HepG2 (cell line): ENCODE results near the gene CBLC. TPM values are rescaled to one million over a fixed set of nuclear protein-coding genes. Genes with fewer than 3 reads are reported as not detected.

Experiments
- CBX1 ChIP-seq: IDR thresholded peaks from one replicate; pipeline ENCODE4 v1.6.1; 2016; ENCODE audit warnings: antibody characterized with exemption, low read depth
- CBX2 ChIP-seq, 2 experiments: fragments of 200-600 bp in 1 of 2; sonication (generic); formaldehyde crosslinking in 1 of 2; IDR thresholded peaks; 2 replicates each; pipeline versions ENCODE4 v1.7.0 to v1.8.1; 2018 to 2022; ENCODE audit warnings: low read depth in 2 of 2, low read length in 1 of 2, mild to moderate bottlenecking in 1 of 2, missing genetic modification reagents in 1 of 2
- EED ChIP-seq: sonication (generic); formaldehyde crosslinking; IDR thresholded peaks from 2 replicates; pipeline ENCODE4 v1.5.0; 2020; ENCODE audit warnings: mild to moderate bottlenecking, missing genetic modification reagents
- ETV5 ChIP-seq: IDR thresholded peaks from 2 replicates; pipeline ENCODE4 v1.6.1; 2018; ENCODE audit warnings: missing biosample characterization, missing genetic modification reagents, inconsistent platforms, borderline replicate concordance
- FOXM1 ChIP-seq: sonication (generic); formaldehyde crosslinking; IDR thresholded peaks from 2 replicates; pipeline ENCODE4 v1.5.0; 2020; ENCODE audit warnings: missing genetic modification reagents
- GZF1 ChIP-seq: sonication (generic); formaldehyde crosslinking; IDR thresholded peaks from 2 replicates; pipeline ENCODE4 v1.5.1; 2020; ENCODE audit warnings: mild to moderate bottlenecking, missing genetic modification reagents
- IRF2 ChIP-seq: IDR thresholded peaks from 2 replicates; pipeline ENCODE4 v1.6.1; 2018; ENCODE audit warnings: missing genetic modification reagents, missing compliant biosample characterization
- KAT2B ChIP-seq: fragments of 150-350 bp; IDR thresholded peaks from 2 replicates; pipeline ENCODE4 v1.6.1; 2014; ENCODE audit warnings: low read depth, low read length, borderline replicate concordance
- TGIF2 ChIP-seq: IDR thresholded peaks from 2 replicates; pipeline ENCODE4 v1.6.1; 2016; ENCODE audit warnings: control low read depth, missing compliant biosample characterization
- XRCC5 ChIP-seq: fragments of 200-400 bp; formaldehyde crosslinking; optimal IDR thresholded peaks from 2 replicates; pipeline ENCODE3; 2017; ENCODE audit warnings: mild to moderate bottlenecking, low read length
- ZC3H4 ChIP-seq: sonication (generic); formaldehyde crosslinking; IDR thresholded peaks from 2 replicates; pipeline ENCODE4 v1.4.0; 2020; ENCODE audit warnings: missing genetic modification reagents, borderline replicate concordance
- ZNF33B ChIP-seq: sonication (generic); formaldehyde crosslinking; IDR thresholded peaks from 2 replicates; pipeline ENCODE4 v1.5.1; 2020; ENCODE audit warnings: mild to moderate bottlenecking, missing genetic modification reagents
- ZNF670 ChIP-seq: sonication (generic); formaldehyde crosslinking; IDR thresholded peaks from 2 replicates; pipeline ENCODE4 v1.8.0; 2022; ENCODE audit warnings: mild to moderate bottlenecking, missing genetic modification reagents, borderline replicate concordance
- polyA plus RNA-seq, 8 experiments: library from polyadenylated mRNA; depleted of rRNA in 3 of 8; stranded (reverse) in 7 of 8; unstranded in 1 of 8; fragments of >200 nt; fragmentation: Illumina TruSeq in 4 of 8; extraction: Trizol in 4 of 8; gene quantifications; 2 replicates each; pipeline versions ENCODE4 v1.2.1 to v1.2.3, GENCODE V29; 2011 to 2016; ENCODE audit warnings: low read depth in 4 of 8, missing spikeins in 1 of 8, mixed read lengths in 1 of 8; ENCODE audit not compliant: insufficient read depth in 1 of 8
- total RNA-seq, 5 experiments: library from RNA; depleted of rRNA; stranded (reverse); fragments of >200 nt; fragmentation: Illumina TruSeq; extraction: Trizol; gene quantifications; 2 replicates each; pipeline ENCODE4 v1.2.3, GENCODE V29; 2016; ENCODE audit warnings: low read depth in 1 of 5
- TF ChIP-seq, protein P1 (sequence below): sonication (generic); formaldehyde crosslinking; IDR thresholded peaks from 2 replicates; pipeline ENCODE4 v1.4.0; 2020; ENCODE audit warnings: missing genetic modification reagents
- TF ChIP-seq, protein P2 (sequence below): sonication (generic); formaldehyde crosslinking; IDR thresholded peaks from 2 replicates; pipeline ENCODE4 v1.8.0; 2022; ENCODE audit warnings: mild to moderate bottlenecking, missing genetic modification reagents; ENCODE audit not compliant: insufficient replicate concordance
- TF ChIP-seq, protein P3 (sequence below): sonication (generic); formaldehyde crosslinking; IDR thresholded peaks from 2 replicates; pipeline ENCODE4 v1.4.0; 2020; ENCODE audit warnings: mild to moderate bottlenecking, low read depth, missing genetic modification reagents
- TF ChIP-seq, protein P4 (sequence below): sonication (generic); formaldehyde crosslinking; IDR thresholded peaks from 2 replicates; pipeline ENCODE4 v1.4.0; 2020; ENCODE audit warnings: missing genetic modification reagents
- TF ChIP-seq, protein P5 (sequence below): IDR thresholded peaks from 2 replicates; pipeline ENCODE4 v1.6.1; 2016; ENCODE audit warnings: missing biosample characterization, missing genetic modification reagents, low read depth

CBLC gene
- total and polyA plus RNA-seq, 2 of the 13 experiments (the other 11 are each of a cell fraction or from before 2014, with no cell fraction given) = 1.8 to 2.6 TPM

DNA sequence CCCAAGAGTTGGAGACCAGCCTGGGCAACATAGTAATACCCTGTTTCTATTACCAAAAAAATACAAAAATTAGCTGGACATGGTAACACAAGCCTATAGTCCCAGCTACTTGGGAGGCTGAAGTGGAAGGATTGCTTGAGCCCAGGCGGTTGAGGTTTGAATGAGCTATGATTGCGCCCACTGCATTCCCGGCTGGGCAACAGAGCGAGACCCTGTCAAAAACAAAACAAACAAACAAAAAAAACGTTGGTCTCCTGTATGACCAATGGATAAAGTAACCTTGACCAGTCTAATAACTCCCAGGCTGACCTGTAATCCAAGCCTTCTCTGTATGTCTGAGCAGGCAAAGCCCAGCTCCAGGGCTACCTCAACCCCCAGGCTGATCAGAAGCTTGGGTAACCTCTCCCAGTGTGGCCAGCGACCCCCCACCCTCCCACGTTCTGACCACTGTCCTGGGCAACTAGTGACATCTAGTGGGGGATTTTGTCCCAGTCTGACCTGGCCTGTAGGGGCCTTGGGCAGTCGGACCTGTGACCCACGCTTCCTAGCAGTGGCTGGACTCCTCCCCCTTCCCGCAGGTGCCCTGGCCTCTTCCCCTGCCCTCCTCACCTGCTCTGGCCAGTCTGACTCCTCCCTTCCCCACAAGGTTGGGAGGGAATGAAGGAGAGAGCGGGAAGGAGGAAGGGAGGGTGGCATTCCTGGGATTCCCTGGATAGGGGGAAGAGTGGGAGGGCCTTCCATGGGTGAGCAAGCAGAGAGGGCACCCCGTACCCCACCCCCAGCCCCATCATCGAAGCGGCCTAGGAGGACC is 30.2 kb downstream of the CBLC start (continued):
- TF ChIP-seq ZNF33B (CRISPR knock-in tag) = no peak
- no peak for TF ChIP-seq FOXM1 (CRISPR knock-in tag)
- TF ChIP-seq, protein P1, sequence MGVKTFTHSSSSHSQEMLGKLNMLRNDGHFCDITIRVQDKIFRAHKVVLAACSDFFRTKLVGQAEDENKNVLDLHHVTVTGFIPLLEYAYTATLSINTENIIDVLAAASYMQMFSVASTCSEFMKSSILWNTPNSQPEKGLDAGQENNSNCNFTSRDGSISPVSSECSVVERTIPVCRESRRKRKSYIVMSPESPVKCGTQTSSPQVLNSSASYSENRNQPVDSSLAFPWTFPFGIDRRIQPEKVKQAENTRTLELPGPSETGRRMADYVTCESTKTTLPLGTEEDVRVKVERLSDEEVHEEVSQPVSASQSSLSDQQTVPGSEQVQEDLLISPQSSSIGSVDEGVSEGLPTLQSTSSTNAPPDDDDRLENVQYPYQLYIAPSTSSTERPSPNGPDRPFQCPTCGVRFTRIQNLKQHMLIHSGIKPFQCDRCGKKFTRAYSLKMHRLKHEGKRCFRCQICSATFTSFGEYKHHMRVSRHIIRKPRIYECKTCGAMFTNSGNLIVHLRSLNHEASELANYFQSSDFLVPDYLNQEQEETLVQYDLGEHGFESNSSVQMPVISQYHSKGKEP (CRISPR knock-in tag) = no peak
- peak; percentile 74; the same call in 1 of the 2 replicates for TF ChIP-seq GZF1
- TF ChIP-seq IRF2 (CRISPR knock-in tag) = peak; percentile 54
- peak; percentile 74 for TF ChIP-seq CBX1
- no peak; the same call in 1 of the 2 replicates for TF ChIP-seq ETV5 (CRISPR knock-in tag)
- TF ChIP-seq, protein P2, sequence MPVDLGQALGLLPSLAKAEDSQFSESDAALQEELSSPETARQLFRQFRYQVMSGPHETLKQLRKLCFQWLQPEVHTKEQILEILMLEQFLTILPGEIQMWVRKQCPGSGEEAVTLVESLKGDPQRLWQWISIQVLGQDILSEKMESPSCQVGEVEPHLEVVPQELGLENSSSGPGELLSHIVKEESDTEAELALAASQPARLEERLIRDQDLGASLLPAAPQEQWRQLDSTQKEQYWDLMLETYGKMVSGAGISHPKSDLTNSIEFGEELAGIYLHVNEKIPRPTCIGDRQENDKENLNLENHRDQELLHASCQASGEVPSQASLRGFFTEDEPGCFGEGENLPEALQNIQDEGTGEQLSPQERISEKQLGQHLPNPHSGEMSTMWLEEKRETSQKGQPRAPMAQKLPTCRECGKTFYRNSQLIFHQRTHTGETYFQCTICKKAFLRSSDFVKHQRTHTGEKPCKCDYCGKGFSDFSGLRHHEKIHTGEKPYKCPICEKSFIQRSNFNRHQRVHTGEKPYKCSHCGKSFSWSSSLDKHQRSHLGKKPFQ (CRISPR knock-in tag) = no peak
- TF ChIP-seq KAT2B = no peak
- TF ChIP-seq TGIF2 (CRISPR knock-in tag) = no peak
- no peak for TF ChIP-seq EED (CRISPR knock-in tag)
- TF ChIP-seq, protein P3, sequence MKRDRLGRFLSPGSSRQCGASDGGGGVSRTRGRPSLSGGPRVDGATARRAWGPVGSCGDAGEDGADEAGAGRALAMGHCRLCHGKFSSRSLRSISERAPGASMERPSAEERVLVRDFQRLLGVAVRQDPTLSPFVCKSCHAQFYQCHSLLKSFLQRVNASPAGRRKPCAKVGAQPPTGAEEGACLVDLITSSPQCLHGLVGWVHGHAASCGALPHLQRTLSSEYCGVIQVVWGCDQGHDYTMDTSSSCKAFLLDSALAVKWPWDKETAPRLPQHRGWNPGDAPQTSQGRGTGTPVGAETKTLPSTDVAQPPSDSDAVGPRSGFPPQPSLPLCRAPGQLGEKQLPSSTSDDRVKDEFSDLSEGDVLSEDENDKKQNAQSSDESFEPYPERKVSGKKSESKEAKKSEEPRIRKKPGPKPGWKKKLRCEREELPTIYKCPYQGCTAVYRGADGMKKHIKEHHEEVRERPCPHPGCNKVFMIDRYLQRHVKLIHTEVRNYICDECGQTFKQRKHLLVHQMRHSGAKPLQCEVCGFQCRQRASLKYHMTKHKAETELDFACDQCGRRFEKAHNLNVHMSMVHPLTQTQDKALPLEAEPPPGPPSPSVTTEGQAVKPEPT = no peak
- no peak for TF ChIP-seq ZC3H4 (CRISPR knock-in tag)
- TF ChIP-seq, protein P4, sequence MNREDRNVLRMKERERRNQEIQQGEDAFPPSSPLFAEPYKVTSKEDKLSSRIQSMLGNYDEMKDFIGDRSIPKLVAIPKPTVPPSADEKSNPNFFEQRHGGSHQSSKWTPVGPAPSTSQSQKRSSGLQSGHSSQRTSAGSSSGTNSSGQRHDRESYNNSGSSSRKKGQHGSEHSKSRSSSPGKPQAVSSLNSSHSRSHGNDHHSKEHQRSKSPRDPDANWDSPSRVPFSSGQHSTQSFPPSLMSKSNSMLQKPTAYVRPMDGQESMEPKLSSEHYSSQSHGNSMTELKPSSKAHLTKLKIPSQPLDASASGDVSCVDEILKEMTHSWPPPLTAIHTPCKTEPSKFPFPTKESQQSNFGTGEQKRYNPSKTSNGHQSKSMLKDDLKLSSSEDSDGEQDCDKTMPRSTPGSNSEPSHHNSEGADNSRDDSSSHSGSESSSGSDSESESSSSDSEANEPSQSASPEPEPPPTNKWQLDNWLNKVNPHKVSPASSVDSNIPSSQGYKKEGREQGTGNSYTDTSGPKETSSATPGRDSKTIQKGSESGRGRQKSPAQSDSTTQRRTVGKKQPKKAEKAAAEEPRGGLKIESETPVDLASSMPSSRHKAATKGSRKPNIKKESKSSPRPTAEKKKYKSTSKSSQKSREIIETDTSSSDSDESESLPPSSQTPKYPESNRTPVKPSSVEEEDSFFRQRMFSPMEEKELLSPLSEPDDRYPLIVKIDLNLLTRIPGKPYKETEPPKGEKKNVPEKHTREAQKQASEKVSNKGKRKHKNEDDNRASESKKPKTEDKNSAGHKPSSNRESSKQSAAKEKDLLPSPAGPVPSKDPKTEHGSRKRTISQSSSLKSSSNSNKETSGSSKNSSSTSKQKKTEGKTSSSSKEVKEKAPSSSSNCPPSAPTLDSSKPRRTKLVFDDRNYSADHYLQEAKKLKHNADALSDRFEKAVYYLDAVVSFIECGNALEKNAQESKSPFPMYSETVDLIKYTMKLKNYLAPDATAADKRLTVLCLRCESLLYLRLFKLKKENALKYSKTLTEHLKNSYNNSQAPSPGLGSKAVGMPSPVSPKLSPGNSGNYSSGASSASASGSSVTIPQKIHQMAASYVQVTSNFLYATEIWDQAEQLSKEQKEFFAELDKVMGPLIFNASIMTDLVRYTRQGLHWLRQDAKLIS (CRISPR knock-in tag) = no peak
- peak; percentile 52 for TF ChIP-seq XRCC5
- no peak for TF ChIP-seq ZNF670 (CRISPR knock-in tag)
- TF ChIP-seq, protein P5, sequence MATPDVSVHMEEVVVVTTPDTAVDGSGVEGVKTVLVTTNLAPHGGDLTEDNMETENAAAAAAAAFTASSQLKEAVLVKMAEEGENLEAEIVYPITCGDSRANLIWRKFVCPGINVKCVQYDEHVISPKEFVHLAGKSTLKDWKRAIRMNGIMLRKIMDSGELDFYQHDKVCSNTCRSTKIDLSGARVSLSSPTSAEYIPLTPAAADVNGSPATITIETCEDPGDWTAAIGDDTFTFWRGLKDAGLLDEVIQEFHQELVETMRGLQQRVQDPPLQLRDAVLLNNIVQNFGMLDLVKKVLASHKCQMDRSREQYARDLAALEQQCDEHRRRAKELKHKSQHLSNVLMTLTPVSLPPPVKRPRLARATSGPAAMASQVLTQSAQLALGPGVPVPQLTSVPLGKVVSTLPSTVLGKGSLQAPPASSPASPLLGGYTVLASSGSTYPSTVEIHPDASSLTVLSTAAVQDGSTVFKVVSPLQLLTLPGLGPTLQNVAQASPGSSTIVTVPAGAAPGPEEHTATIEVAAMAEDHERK (CRISPR knock-in tag) = no peak
- TF ChIP-seq CBX2 (IDR thresholded peaks at IDR 0.05; ENCODE audit: low read depth, low read length) = no peak
- no peak for TF ChIP-seq CBX2 (CRISPR knock-in tag; IDR thresholded peaks at IDR 0.05; ENCODE audit: low read depth)
